Cerebellar cortex (tissue), 1 donor: ENCODE data around the gene LEP.

Experiments
- DNase-seq: peaks from one replicate; pipeline ENCODE4 v3.0.0-alpha.2; 2015; ENCODE audit warnings: low spot score

The LEP gene

DNA sequence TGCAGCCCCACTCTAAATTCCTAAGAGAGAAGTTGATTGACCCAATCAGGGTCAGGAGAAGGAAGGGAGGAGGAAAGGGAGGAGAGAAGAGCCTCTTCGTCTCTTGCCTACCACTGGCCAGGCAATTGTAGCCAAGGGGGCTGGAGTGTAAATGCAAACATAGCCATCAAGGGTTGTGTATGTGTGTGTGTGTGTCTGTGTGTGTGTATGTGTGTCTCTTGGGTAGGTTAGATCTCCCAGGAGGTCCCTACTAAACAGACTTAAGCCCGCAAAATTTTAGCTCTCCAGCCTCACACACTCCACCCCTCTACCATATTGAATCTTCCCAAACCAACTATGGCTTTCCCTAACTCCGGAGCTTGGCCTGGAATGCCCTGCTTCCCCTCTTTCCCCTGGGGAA, 3.8 kb downstream of the LEP start:
- DNase-seq: no peak

DNA sequence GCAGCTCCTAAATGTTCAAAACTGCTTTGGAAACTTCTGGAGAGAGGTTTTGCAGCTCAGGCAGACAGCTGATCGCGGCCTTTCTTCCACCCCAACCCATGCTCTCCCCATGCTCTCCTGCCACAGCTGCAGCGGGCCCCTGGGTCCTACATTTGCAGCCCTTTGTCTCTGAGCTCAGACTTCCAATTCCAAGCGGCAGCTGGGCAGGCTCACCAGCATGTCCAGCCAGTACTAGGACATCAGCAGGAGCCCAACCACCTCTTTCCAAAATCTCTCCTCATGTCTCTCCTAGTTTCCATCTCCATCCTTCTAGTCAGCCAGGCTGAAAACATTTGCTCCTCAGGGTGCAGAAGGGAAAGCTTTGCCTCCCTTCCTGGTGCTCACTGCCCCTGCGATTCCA, 6.0 kb downstream of the LEP start:
- peak; percentile 22 for DNase-seq

DNA sequence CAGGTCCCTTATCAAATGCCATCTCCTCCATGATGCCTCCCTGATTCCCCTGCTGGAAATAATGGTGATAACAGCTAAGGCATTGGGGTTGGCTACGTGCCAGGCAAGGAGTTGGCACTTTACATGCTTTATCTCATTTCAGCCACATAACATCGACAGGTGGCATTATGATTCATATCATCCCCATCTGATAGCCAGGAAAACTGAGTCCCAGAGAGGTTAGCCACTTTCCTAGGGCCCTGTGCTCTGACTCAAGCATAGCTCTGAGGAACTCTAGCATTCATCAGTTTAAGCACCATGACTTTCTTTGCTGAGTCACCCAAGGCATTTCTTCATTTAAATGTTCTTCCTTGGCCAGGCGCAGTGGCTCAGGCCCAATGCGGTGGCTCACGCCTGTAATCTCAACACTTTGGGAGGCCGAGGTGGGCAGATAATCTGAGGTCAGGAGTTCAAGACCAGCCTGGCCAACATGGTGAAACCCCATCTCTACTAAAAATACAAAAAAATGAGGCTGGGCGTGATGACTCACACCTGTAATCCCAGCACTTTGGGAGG, 6.6 kb downstream of the LEP start:
- DNase-seq: no peak

DNA sequence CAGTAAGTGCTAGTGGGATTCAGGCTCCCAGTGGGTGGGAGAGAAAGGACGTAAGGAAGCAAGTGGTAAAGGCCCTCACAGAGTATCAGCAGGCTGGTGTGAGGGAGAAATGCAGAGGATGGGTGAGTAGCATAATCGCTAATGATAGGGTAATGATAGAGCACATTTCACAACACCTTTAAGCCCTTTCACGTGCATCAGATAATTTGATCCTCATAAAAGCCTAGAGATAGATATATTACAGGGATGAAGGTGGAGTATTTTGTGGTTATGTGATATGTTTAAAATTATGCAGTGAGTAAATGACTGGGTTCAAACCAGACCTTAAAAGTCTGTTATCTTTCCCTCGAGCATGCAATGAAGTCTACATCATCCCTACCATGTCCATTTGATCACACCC, 10.3 kb downstream of the LEP start:
- no peak for DNase-seq

DNA sequence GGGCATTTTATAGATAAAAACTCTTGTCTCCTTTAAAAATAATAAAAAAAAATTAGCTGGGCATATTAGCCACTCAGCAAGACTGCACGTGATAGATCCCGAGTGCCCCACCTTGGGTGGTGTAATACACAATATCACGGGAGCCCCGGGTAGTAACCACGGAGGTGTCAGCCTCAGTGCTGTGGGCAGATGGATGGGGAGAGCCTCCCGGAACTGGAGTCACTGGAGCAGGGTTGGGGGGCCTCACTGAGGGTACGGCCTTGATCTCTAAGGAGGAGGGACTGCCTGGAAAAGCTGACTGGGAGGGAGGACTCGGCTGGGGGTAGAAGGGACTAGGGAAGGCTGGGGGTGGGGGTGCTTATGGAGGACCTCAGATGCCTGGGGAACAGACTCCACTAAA, 12.6 kb downstream of the LEP start:
- no peak for DNase-seq

DNA sequence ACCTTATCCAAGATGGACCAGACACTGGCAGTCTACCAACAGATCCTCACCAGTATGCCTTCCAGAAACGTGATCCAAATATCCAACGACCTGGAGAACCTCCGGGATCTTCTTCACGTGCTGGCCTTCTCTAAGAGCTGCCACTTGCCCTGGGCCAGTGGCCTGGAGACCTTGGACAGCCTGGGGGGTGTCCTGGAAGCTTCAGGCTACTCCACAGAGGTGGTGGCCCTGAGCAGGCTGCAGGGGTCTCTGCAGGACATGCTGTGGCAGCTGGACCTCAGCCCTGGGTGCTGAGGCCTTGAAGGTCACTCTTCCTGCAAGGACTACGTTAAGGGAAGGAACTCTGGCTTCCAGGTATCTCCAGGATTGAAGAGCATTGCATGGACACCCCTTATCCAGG, 13.4 kb downstream of the LEP start:
- no peak for DNase-seq

DNA sequence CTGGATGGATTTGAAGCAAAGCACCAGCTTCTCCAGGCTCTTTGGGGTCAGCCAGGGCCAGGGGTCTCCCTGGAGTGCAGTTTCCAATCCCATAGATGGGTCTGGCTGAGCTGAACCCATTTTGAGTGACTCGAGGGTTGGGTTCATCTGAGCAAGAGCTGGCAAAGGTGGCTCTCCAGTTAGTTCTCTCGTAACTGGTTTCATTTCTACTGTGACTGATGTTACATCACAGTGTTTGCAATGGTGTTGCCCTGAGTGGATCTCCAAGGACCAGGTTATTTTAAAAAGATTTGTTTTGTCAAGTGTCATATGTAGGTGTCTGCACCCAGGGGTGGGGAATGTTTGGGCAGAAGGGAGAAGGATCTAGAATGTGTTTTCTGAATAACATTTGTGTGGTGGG, 14.2 kb downstream of the LEP start:
- DNase-seq: no peak

DNA sequence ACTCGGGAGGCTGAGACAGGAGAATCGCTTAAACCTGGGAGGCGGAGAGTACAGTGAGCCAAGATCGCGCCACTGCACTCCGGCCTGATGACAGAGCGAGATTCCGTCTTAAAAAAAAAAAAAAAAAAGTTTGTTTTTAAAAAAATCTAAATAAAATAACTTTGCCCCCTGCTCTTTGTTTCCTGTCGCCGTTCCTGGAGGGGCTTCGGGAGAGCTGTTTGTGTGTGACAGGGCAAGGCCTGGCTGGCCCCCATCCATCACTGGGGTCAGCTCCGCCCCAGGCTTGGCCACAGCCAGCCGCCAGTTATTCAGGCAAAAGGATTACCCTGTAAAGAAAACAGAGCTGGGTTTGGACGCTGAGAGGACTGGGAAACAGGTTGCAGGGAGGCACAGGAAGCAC, 16.4 kb downstream of the LEP start:
- DNase-seq: no peak

DNA sequence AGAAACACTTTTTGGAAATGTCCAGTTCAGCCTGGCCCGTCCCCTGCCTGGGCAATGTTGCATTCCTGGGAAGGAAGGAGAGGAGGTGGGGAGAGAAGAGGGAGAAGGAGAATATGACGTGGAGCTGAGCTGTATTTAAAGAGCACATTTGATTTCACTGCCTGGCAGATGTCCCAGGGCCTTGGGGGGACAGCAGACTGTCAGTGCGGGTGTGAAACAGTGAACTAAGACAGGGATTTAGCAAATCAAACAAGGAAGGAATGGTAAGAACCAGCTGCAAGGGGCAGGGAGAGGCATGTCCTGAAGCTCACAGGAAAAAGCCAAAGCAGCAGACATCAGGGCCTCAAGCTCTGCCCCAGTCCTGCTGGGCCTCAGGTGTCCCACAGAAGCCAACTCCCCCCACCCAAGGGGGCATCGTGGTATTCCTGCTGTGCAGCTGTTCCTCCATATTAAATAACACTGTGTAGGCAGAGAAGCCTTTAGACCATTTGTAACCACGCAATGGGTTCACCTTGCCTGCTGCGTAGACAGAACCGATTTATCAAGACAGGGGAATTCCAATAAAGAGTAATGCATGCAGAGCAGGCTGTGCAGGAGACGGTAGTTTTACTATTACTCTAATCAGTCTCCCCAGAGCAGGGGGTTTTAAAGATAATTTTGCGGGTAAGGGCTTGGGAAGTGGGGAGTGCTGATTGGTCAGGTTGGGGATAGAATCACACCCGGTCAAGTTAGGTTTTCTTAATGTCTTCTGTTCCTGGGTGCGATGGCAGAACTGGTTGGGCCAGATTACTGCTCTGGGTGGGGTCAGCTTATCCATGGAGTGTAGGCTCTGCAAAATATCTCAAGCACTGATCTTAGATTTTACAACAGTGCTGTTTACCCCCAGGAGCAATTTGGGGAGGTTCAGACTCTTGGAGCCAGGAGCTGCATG, 18.3 kb downstream of the LEP start:
- no peak for DNase-seq

DNA sequence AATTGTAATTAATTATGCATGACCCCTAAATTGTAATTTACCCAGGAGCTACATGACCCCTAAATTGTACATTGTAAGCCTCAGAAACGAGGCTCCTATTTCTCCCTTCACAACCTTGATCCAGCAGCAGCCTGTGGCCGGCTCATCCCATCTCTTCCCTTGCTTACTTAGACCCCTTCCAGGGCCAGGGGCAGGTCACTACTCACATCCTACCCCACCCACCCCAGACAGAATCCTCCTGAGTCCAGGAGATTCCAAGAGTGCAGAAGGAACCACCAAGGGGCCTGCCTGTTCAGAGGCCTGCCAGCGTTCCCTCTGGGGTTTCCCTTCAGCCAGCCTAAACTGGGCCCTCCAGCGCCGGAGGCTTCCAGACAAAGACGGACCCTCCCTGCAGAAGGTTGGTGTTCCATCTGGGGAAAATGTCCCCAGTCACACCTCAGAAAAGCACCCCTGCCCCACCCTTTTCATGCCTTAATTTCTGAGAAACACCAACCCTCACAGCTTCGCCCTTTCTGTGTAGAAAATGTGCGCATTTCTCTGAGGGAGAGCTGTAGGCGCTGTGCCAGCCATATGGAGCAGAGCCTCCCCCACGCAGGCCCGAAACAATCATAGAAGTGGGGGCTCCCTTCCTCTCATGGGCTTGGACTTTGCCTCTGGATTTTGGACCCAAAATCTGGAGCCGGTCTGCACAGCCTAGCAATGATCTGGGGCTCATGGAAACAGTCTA, 19.2 kb downstream of the LEP start:
- DNase-seq: no peak

DNA sequence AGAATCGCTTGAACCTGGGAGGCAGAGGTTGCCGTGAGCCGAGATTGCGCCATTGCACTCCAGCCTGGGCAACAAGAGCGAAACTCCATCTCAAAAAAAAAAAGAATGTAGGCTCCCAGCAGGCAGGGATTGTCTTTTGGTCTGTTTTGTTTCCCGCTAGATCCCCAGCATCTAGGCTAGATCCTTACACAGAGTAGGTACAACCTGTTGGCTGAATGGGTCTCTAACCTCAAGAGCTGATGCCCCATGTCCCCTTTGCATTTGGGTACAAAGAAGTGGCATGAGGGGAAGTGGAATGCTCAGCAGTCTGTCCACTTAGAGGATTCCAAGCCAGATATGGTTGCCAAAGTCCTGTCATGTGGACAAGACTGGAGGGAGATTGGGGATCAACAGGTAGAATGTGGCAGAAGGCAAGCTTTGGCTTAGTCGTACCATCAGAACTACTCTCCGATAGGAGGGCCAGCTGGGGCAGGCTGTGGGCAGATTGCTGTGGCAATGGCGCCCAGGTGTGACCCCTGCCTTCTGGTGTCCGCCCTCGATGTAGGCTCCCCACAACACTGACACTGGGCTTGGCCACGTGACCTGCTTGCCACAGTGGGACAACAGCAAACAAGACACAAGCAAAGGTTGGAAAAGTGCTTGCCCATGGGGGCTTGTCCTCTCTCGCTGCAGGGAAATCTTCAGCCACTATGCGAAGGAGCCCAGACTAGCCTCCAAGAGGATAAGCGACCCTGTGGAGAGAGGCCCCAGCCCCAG, 21.4 kb downstream of the LEP start:
- no peak for DNase-seq

DNA sequence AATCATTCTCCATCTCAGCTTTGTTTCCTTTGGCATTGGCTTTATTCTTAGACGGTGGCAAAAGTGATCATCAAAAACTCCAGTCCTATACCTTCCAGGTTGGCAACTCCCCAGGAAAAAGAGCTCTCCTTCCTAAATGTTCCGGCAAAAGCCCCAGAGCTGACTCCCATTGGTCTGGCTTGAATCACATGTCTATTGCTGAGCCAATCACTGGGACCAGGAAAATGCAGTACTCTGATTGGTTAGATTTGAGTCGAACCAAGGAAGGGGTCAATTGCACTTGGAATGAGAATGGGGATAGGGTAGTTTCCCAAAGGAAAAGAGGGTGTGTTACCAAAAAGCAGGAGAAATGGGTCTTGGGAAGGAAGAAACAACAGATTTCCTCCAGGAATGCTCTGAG, 22.3 kb downstream of the LEP start:
- no peak for DNase-seq

DNA sequence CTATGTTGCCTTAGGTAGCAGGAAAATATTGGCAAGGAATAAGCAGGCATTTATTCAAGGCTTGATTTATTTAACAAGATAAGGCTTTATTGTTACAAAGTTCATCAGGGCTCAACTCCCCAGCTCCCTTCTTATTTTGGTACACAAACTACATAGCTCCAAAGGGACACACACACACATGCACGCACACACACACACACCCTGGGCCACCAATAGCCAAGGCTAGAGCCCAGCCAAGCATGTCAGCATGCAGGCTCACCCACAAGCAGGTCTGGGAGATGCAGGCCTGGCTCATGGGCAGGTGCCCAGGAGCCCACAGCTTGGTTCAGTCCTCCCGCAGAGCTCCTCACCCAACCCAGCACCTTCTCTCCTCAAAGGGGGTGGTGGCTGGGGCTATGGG, 23.4 kb downstream of the LEP start:
- DNase-seq: no peak

DNA sequence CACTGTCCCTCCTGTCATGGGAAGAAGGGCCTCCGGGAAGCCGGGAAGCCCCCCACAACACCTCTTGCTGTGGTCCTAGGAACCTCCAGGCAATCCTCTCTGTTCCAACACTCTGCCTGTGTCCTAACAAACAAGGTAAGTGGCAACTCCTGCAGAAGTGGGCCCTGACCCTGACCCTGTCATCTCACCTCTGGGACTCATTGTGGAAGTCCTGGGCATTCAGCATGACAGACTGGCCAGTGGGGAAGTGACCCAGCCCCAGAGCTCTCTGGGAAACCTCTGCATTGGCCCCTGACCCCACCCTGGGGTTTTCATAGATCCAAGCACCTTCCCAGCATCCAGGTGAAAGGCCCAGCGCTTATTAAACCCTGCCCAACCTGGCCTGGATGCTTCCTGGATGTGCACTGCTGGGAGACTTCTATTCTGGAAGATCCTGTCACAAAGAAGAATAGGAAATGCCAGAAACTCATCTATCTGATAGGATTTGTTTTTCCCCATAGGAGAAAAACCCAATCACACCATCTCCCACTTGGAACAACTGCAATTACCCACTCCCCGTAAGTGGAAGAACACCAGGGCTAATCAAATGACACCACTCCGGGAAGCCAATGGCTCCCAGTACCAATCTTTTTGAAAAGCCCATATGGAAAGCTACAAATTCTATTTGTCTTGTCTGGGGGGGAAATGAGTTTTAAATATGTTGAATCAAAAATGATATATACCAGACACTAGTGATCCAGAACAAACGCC, 24.3 kb downstream of the LEP start:
- DNase-seq: no peak

DNA sequence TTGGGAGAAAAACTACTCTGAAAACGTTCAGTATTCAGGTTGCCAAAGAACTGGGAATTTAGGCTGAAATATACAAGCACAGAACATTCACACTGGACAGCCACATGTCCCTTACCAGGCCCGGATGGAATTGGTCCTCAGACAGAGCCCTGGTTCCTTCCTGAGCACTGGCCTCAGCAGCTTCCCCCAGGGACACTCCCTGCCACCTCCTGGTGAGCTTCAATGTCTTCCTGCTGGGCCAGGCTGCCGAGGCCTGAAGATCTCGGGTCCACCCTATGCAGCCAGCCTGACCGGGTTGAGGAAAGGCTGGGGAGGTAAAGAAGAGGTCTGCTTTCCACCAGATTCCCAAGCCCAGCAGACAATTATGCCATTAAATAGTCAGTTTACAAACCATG, 24.8 kb downstream of the LEP start:
- no peak for DNase-seq

DNA sequence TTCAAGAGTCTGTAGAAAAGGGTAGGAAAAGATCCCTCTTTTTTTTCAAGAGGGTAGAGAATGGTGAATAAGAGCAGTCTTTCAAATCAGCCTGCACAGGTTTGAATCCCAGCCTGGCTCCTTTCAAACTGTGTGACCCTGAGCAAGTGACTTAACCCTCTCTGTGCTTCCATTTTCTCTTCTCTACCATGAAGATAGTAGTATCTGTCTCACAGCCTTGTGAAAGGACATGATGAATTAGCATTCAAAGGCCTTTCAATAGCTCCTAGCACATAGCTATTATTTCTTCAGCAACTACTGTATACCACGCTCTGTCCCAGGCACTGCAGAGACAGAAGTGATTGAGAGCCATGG, 25.4 kb downstream of the LEP start:
- DNase-seq: no peak

DNA sequence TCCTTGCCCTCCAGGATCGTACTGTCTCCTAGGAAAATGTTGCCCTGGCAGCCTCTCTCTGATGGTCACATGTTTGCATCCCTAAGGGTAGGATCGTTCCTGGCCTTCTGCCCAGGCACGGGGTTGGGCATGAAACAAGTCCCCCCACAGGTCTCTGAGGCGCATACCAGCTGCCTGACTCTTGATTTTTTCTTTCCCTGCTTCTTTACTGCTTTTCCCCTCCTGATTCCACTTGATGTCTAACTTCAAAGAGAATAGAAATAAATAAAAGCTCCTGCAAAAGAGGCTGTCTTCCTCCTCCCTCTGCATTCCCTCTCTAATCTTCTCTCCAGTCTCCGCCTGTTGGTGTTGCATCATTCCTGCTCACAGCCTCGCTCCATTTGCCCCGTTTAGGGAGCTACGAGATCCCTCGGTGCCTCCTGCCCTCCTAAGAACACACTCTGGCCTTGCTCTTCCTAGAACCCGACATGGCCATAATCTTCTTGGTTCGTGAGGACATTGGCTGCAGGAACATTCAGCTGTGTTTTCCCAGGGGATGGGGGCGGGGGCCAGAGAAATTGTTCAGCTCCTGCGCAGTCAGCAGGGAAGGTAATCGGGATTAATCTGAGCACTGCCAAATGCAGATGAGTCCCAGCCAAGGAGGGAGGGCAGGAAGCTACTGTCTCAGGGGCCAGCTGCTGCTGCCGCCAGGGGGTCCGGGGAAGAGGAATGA, 26.0 kb downstream of the LEP start:
- peak; percentile 79 for DNase-seq

DNA sequence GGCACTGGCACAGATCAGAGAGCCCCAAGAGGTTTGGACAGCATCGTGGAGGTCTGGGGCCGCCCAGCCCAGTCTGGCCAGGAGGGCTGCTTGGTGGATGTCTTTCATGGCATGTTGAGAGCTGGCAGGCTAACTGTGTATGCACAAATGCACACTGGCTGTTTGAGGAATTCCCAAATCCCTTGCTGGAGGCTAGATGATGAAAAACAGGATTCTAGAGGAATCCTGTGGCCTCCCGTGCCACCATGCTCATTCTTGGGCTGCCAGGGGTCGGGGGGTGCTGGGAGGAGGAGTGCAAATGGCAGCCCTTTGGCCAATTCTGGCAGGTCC, 26.5 kb downstream of the LEP start:
- DNase-seq: peak; percentile 77

DNA sequence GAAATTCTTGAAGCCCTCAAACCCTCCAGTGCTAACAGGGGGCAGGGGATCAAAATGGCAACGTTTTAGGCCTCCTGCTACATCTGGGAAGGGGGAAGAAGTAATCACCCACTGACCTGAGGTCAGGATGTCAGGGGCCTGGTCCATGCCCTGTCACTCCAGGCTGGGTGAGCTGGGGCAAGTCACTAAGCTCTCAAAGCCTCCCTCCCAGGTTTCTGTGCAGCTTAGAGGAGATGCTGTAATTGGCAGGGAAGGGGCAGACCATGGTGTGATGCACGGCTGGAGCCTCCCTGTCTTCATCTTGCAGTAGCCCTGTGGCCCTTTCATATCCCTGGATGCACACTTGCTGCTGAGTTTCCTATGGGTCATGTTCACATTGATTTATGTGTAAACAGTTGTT, 27.2 kb downstream of the LEP start:
- peak; percentile 19 for DNase-seq

DNA sequence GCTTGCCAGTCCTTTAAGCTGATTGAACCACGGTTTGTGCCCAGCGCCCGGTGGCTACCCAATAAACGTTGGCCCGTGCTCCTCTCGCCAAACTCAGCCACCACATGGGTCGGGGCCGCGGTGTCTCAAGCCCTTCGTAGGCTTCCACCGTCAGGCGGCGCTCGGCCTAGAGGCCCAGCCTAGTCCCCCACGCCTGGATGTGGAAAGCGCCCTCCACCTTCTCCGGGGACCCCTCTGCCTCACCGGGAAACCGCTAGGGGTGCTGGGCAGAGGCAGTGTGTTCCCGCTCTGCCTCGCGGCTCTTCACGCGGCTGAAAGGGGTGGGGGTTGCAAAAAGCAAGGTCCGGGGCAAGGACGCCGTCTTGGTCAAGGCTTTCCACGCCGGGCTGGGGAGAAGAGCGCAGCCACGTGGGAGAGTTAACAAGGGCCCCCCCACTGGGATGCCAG, 29.8 kb downstream of the LEP start:
- DNase-seq: no peak

DNA sequence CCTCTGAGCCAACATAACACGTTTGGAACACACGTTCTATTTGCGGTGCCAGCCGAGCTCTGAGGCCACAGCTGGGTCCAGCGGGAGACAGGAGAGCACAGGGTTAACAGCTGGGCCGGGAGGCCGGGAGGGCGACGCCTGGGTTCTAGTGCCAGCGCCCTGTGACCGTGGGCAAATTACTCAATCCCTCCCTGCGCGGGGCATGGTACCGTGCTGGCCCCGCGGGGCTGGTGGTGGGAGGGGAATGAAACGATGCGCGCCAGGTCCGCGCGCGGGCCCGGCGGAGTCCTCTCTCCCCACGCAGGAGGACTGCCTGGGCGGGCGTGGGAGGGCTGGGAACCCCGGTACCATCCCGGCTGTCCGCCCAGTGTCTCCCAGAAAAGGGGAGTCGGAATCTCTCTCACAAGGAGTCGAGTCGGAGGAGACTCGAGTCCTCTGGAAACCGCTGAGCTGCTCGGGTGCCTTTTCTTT, 30.4 kb downstream of the LEP start:
- DNase-seq: no peak
